ENCODE results near the gene ZNF132.
"Not testable (repeated sequence)": the region's sequence is repeated elsewhere in the genome, so short reads cannot be mapped to it uniquely, and the experiment has no call there.

Gene ZNF132

GRCh38 chr19:58439576-58440554 lies at the start of gene ZNF132:
Gene ZNF132, minus strand, starts transcription at chr19:58440153. Its CDS starts 332 bp downstream, at chr19:58439821.
- peak; percentile 99 for ATAC-seq

GRCh38 chr19:58484349-58484748 lies 44.4 kb upstream of the ZNF132 start:
- not testable (repeated sequence) for ATAC-seq

GRCh38 chr19:58483776-58484175 lies 43.8 kb upstream of the ZNF132 start:
- ATAC-seq, result no peak

- no peak for ATAC-seq
Measured at GRCh38 chr19:58482372-58482771, 42.4 kb upstream of the ZNF132 start.

GRCh38 chr19:58480831-58481230 lies 40.9 kb upstream of the ZNF132 start:
- ATAC-seq, result no peak

GRCh38 chr19:58480481-58480830 lies 40.5 kb upstream of the ZNF132 start:
- no peak for ATAC-seq

DNA sequence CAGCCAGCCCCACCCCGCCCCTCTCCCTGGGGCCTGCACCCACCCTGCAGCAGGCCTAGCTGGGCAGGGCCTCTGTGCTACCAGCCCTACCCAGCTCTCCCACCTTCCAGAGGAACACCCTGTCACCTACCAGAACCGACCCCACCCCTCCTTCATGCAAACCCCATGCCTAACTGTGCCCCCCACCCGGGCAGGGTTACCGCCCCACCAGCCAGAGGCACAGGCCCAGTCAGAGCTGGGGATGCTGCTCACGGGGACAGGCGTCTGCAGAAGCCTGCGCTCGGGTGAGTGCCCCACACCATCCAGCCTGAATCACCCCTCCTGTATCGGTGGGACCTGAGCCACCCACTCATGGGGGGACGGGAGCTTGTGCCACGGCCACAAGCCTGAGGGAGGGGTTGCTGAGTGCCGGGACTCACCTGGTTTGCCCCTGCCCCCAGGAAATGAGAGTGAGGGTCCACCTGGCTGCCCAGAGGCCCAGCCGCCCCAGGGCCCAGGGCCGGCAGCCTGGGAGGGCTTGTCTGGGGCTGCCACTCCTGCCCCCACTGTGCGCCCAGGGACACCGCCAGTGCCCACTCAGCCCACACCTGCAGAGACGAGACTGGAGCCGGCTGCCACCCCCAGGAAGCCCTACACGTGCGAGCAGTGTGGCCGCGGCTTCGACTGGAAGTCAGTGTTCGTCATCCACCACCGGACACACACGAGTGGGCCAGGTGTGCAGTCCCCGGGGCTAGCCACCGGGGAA lies 40.0 kb upstream of the ZNF132 start:
- no peak for ATAC-seq

DNA sequence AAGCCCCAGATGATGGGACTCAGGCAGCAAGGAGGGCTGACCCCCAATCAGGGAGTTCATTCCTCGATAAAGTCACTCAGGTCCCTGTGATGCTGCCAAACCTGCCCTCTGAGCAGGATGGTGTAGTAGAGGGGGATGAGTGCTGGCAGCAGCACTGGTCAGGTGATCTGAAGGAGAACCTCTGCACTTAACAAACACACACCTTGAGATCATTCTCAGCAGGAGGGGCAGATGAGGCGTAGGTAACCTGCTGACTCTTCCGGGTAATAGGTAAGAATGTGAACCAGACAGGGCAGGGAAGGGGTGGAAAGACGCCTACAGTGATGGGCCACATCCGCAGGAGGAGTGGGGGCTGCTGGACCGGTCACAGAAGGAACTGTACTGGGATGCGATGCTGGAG lies 39.4 kb upstream of the ZNF132 start:
- no peak for ATAC-seq

DNA sequence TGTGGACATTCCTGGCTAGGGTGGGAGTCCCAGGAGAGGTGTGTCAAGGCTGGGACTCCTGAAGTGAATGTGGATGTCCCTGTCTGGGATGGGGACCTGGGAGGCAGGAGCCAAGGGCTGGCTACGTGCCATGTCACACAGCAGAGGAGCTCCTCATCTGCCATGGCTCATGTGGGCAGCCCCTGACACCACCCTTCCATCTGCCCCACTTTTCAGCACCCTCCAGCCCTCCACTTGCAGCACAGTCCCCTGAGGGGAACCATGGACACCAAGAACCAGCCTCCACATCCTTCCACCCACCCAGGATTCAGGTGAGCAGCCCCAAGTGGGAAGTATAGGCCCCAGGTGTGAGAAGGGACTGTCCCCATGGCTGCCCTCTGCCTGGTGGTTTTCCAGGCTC lies 37.9 kb upstream of the ZNF132 start:
- ATAC-seq, result no peak

DNA sequence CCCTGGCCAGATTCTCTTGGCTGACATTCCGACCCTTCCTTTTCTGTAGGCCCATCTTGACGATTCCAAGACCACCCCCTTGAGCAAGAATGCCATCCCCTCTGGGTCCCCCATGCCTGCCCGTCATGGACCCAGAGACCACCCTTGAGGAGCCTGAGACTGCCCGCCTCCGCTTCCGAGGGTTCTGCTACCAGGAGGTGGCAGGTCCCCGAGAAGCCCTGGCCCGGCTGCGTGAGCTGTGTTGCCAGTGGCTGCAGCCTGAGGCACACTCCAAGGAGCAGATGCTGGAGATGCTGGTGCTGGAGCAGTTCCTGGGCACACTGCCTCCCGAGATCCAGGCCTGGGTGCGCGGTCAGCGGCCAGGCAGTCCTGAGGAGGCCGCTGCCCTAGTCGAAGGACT lies 37.2 kb upstream of the ZNF132 start:
- no peak for ATAC-seq

GRCh38 chr19:58476498-58477015 lies 36.6 kb upstream of the ZNF132 start:
- ATAC-seq, result no peak

DNA sequence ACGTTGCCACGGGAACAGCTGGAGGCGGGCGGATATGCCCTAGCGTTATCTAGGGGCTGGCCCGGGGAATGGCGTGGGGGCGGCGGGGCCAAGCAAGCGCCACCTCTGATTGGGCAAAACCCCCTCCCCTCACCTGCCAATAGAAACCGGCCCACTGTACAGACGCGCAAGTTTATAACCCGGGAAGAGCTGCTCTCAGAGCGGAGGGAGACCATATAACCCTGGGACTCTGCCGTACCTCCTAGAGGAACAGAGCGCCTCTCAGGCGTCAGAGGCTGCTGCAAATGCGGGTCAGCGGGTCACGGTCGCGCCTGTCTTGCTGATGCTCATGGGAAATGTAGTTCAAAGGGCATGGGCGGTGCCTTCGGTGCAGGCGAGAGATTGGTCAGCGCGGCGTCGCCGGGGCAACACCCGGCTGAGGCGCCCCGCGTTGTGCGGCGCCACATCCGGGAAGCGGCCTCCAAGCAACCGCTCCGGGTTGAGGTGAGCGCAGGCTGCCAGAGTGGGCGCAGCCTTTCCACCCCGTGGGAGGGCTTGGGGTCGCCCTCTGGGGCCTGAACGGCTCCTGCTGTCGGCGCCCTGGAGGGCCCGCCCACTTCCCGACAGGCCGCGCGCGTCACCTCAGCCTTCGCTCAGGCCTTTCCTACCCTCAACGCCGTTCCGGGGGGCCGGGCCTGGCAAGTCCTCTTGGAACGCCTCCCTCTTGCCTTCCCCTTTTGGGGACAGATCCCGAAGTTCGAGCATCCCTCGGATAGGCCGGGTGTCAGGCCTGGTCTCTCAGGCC lies 36.0 kb upstream of the ZNF132 start, which contains the start of gene ZNF446:
Gene ZNF446, plus strand, starts transcription at position 639 of the 784 bp plus-strand sequence. CDS start 867 bp downstream, outside the sequence.
- ATAC-seq, result peak; percentile 89 to 92

DNA sequence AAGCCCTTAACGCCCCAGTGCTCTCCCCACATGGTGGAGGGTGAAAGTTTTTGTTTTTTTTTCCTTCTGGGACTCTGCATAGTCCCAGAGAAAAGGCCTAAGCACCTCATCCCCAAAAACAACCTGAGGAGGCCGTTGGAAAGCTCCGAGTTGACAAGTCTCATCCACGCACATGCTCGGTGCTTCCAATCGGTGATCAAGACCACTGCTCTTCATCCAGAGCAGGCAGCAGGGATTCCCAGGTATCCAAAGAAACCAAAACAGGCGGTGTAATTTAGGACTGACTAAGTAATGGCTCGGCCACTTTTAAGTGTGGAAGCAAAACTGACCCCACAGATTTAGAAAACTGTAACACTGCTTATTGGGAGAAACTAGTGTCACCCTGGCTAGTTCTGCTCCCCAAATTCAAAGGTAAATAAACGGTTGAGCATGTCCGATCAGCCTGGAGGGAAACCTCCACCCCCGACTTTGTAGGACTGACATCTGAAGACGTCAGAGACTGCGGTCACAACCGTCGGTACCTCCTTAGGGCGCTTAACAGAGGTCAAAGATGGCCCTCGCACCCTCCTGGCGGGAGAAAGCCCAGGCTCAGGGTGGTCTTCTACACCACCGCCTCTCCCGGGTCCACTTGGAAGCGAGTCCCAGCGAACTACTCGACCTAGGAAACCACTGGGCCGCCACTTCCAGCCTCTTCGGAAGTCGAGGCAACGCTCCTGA lies 35.2 kb upstream of the ZNF132 start:
- ATAC-seq, result peak; percentile 1

DNA sequence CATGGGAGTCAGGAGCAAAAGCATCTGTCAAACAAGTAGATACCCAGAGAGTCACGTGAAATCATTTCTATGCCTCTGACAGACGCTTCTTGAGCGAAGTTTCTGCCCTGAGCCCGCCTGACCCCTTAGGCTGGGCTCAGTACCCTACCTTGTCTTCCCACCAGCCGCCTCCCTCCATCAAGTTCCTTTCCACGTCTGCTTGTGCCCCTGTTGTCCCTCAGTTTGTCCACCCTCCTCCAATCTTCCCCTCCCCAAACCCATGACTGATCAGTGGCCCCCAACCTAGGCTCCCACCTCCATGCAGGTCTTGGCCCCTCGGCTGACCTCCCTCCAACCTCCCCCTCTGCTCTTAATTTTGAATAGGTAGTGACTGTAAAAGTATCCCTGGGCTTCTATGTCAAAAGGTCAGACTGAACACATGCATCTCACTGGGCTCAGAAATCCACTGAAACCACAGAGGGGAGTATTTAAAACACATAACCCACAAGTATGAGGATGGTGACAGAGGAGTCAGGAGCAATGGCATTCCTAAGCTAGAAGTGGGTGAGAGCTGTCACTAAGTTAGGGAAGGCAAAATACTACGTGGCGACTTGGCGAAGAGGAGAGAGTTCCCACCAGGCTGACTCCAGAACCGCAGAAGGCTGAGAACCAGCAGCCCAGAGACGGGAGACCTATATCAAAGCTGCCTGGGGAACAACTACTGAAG lies 34.5 kb upstream of the ZNF132 start:
- no peak for ATAC-seq

DNA sequence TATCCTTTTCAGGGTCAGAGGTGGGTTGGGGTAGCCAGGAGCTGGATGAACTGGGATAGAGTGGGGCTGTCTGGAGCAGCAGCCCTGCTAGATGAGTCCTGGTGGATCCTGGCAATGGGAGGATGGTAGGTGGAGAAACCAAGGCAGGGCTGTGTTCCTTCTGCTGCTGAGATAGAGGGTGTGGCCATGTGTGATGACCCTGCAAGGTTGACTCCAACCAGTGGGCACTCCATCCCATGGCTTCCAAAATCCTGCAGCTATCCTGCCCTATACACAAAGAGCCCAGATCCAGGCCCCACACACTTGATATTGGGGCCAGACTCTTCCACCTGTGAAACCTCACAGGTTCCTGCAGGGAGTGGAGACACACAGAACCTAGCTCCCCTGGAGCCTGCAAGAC lies 33.8 kb upstream of the ZNF132 start:
- no peak for ATAC-seq

DNA sequence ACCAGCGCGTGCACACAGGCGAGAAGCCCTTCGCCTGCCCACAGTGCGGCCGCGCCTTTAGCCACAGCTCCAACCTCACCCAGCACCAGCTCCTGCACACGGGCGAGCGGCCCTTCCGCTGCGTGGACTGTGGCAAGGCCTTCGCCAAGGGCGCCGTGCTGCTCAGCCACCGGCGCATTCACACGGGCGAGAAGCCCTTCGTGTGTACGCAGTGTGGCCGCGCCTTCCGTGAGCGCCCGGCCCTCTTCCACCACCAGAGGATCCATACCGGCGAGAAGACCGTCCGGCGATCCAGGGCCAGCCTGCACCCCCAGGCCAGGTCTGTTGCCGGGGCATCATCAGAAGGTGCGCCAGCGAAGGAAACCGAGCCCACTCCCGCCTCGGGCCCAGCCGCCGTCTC lies 31.8 kb upstream of the ZNF132 start:
- no peak for ATAC-seq

- ATAC-seq, result not testable (repeated sequence)
Measured at GRCh38 chr19:58470837-58471543, 31.0 kb upstream of the ZNF132 start.

GRCh38 chr19:58469241-58470013 lies 29.5 kb upstream of the ZNF132 start:
- no peak for ATAC-seq

DNA sequence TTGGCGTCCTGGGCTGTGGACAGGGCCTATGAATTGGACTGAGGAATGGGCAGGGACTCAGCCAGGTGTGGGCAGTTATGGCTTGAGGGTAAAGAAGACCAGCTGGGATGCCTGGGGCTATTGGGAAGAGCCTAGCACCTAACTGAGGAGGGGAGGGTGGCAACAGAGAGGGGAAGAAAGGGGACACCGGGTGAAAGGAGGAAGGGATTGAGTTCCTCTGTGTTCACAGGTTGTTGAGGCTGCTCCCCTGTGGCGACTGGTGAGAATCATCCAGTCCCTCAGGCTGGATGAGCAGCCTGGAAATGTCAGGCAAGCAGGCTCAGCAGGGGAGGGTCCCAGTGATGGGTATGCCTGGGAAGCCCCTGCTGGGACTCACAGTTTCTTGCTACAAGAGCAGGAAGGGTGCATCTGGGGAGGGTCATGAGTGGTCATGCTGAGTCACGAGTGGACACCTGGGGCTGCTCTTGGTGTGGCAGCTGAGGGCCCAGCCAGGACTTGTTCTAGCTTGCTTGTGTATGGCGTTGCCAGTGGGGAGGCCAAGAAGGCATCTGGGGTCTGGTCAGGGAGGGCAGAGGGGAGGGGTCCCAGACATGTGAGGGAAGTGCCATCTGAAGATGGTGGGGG lies 28.4 kb upstream of the ZNF132 start:
- ATAC-seq, result no peak
